ENCODE data around the gene KIAA0825. TPM values are rescaled to one million over a fixed set of nuclear protein-coding genes. Genes with fewer than 3 reads are reported as not detected.

Gene KIAA0825
- polyA plus RNA-seq, 1 of the 3 experiments (the other 2 are of a cell fraction): 0.61 TPM

DNA sequence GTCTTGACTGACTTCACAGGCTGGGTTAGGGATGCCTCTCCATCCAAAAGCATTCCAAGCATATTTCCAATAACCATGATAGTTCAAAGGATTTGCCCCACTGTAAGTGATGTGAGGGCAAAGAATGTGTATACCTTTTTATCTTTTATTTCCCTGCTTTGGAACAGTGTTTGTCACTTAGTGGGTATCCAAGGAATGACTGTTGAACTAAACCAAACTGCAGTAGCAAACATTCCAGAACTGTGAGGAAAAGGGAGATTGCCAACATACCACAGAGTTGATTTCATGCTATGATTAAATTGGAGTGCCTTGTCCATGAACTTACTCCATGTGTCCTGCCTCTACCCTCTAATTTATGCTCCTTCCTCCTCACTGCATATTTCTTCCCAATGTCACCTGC, 400.0 kb downstream of the KIAA0825 start:
- H3K4me2 ChIP-seq: no peak overlapping the region
- peak overlapping the region; percentile 48 to 69; a peak in 3 of 4 replicates for H3K27ac ChIP-seq (ENCODE audit: low read depth in 2 of 2, low read length in 1 of 2)
- ChIA-PET CTCF (interaction anchor here (0.6 kb wide), 1 partner anchor 1219 kb away, joined by 3 read pairs; no protein-coding TSS in a partner anchor), POLR2A (no interaction called here)
- H3K9me2 ChIP-seq: no peaks in the 10 kb centered on the region
- H3K9me3 ChIP-seq: no peaks in the 10 kb centered on the region
- DNase-seq: no peak
- H3K79me2 ChIP-seq (ENCODE audit: insufficient read depth): no peaks in the 10 kb centered on the region
- no peaks in the 10 kb centered on the region for H3K27me3 ChIP-seq (ENCODE audit: insufficient read depth)
- peaks cover 0 to 10% of the 10 kb centered on the region in 2 experiments; a peak in 1 of 4 replicates for H3K4me1 ChIP-seq (ENCODE audit: control insufficient read depth in 1 of 2, insufficient read depth in 2 of 2, low read depth in 1 of 2, low read length in 1 of 2)
- H3K9ac ChIP-seq: no peak overlapping the region
- H3F3A ChIP-seq (replicated peaks; ENCODE audit: insufficient read depth): no peaks in the 10 kb centered on the region
- H3K4me3 ChIP-seq (ENCODE audit: low read depth in 2 of 2, low read length in 1 of 2): no peak overlapping the region
- no peaks in the 10 kb centered on the region for H4K20me1 ChIP-seq (ENCODE audit: insufficient read depth)
- H3K36me3 ChIP-seq (replicated peaks in 1 of 2; ENCODE audit: control insufficient read depth in 1 of 2, insufficient read depth in 2 of 2, low read length in 1 of 2): no peaks in the 10 kb centered on the region
- H2AFZ ChIP-seq (ENCODE audit: low read depth): no peak overlapping the region
- TF ChIP-seq EZH2phosphoT487 (IDR thresholded peaks at IDR 0.05; ENCODE audit: borderline replicate concordance, low read depth) (no peak), RXRA (IDR thresholded peaks at IDR 0.05; ENCODE audit: borderline replicate concordance, low read depth) (peak; percentile 94), POLR2AphosphoS5 (IDR thresholded peaks at IDR 0.05; ENCODE audit: low read depth, low read length) (peak; percentile 85; the same call in 1 of the 2 replicates), FOXJ3 (CRISPR knock-in tag; IDR thresholded peaks at IDR 0.05) (no peak), EP300 (IDR thresholded peaks at IDR 0.05; ENCODE audit: borderline replicate concordance in 1 of 2, low read depth in 1 of 2, low read length in 1 of 2) (peak; percentile 10 to 98; a peak in 2 of 4 replicates), TCF12 (IDR thresholded peaks at IDR 0.05) (peak; percentile 94), RAD21 (IDR thresholded peaks at IDR 0.05; ENCODE audit: low read length) (no peak), SMC3 (IDR thresholded peaks at IDR 0.05; ENCODE audit: low read depth, low read length) (no peak), GATA2 (CRISPR knock-in tag; IDR thresholded peaks at IDR 0.05) (no peak), TEAD4 (IDR thresholded peaks at IDR 0.05; ENCODE audit: borderline replicate concordance, insufficient read depth) (peak; percentile 99), NFIC (IDR thresholded peaks at IDR 0.05; ENCODE audit: borderline replicate concordance) (peak; percentile 92), JUND (IDR thresholded peaks at IDR 0.05) (peak; percentile 95), CHD2 (IDR thresholded peaks at IDR 0.05; ENCODE audit: low read length, partially characterized antibody) (no peak), MEF2A (IDR thresholded peaks at IDR 0.05; ENCODE audit: borderline replicate concordance, low read depth) (no peak), MAX (IDR thresholded peaks at IDR 0.05; ENCODE audit: low read depth) (peak; percentile 56; the same call in 1 of the 2 replicates), FOSL2 (IDR thresholded peaks at IDR 0.05; ENCODE audit: borderline replicate concordance, low read depth) (peak; percentile 85), YY1 (IDR thresholded peaks at IDR 0.05; ENCODE audit: low read depth) (no peak), RFX5 (IDR thresholded peaks at IDR 0.05; ENCODE audit: low read length) (no peak), ELF1 (IDR thresholded peaks at IDR 0.05) (no peak), NRF1 (IDR thresholded peaks at IDR 0.05; ENCODE audit: low read depth, low read length) (no peak), ZBTB33 (IDR thresholded peaks at IDR 0.05; ENCODE audit: borderline replicate concordance, low read depth) (peak; percentile 79; the same call in 1 of the 2 replicates), RCOR1 (IDR thresholded peaks at IDR 0.05; ENCODE audit: low read length) (no peak), MXI1 (IDR thresholded peaks at IDR 0.05; ENCODE audit: low read depth, low read length) (no peak), SIN3A (IDR thresholded peaks at IDR 0.05; ENCODE audit: borderline replicate concordance, low read depth, low read length) (no peak), IRF3 (IDR thresholded peaks at IDR 0.05; ENCODE audit: low read depth, low read length) (no peak)
- TF ChIP-seq, protein P1, sequence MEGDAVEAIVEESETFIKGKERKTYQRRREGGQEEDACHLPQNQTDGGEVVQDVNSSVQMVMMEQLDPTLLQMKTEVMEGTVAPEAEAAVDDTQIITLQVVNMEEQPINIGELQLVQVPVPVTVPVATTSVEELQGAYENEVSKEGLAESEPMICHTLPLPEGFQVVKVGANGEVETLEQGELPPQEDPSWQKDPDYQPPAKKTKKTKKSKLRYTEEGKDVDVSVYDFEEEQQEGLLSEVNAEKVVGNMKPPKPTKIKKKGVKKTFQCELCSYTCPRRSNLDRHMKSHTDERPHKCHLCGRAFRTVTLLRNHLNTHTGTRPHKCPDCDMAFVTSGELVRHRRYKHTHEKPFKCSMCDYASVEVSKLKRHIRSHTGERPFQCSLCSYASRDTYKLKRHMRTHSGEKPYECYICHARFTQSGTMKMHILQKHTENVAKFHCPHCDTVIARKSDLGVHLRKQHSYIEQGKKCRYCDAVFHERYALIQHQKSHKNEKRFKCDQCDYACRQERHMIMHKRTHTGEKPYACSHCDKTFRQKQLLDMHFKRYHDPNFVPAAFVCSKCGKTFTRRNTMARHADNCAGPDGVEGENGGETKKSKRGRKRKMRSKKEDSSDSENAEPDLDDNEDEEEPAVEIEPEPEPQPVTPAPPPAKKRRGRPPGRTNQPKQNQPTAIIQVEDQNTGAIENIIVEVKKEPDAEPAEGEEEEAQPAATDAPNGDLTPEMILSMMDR (IDR thresholded peaks at IDR 0.05): no peak
- TF ChIP-seq, protein P2, sequence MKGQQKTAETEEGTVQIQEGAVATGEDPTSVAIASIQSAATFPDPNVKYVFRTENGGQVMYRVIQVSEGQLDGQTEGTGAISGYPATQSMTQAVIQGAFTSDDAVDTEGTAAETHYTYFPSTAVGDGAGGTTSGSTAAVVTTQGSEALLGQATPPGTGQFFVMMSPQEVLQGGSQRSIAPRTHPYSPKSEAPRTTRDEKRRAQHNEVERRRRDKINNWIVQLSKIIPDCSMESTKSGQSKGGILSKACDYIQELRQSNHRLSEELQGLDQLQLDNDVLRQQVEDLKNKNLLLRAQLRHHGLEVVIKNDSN (IDR thresholded peaks at IDR 0.05; ENCODE audit: borderline replicate concordance, low read depth): 0 out of 2 replicates have a peak, but pooled peaks have one; percentile 20
- TF ChIP-seq, protein P3, sequence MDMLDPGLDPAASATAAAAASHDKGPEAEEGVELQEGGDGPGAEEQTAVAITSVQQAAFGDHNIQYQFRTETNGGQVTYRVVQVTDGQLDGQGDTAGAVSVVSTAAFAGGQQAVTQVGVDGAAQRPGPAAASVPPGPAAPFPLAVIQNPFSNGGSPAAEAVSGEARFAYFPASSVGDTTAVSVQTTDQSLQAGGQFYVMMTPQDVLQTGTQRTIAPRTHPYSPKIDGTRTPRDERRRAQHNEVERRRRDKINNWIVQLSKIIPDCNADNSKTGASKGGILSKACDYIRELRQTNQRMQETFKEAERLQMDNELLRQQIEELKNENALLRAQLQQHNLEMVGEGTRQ (IDR thresholded peaks at IDR 0.05; ENCODE audit: borderline replicate concordance, low read depth, low read length): no peak
